Panc1 (cell line): ENCODE data around the gene CPT1B. TPM values are rescaled to one million over a fixed set of nuclear protein-coding genes. Genes with fewer than 3 reads are reported as not detected.

Experiments
- ATAC-seq: fragments of 200-7000 bp; cut with Tn5 transposase; 2 replicates; pipeline ENCODE4 v1.9.1; 2020; ENCODE audit warnings: mild to moderate bottlenecking, moderate library complexity
- BruUV-seq: library from RNA; stranded (reverse); fragments of 400-500 nt; replicated peaks from 2 replicates; lab custom pipeline; 2021; lab: Mats Ljungman, UMichigan
- CTCF ChIA-PET: fragments of 300-600 bp; sonication (Branson Sonifier 250); formaldehyde crosslinking; loops from one replicate; lab custom pipeline; 2022; ENCODE audit warnings: antibody characterized with exemption; lab: Charles Lee
- POLR2A ChIA-PET: fragments of 300-600 bp; sonication (Branson Sonifier 250); formaldehyde crosslinking; loops from one replicate; lab custom pipeline; 2022; ENCODE audit warnings: antibody characterized with exemption; lab: Charles Lee
- DNase-seq: peaks from one replicate; pipeline ENCODE4 v3.0.0-alpha.2; 2010; ENCODE audit warnings: low read depth, low spot score
- H3K27ac ChIP-seq: 2 replicates; pipeline ENCODE4 v1.5.1; 2011; ENCODE audit warnings: mild to moderate bottlenecking, low read length, inconsistent platforms
- H3K27me3 ChIP-seq: fragments of 200-500 bp; sonication (Bioruptor generic); 2 replicates; pipeline ENCODE4 v1.6.0; 2014; ENCODE audit warnings: low read length, inconsistent platforms; ENCODE audit not compliant: control insufficient read depth, insufficient read depth
- H3K36me3 ChIP-seq: fragments of 200-500 bp; sonication (Bioruptor generic); 2 replicates; pipeline ENCODE4 v1.5.1; 2014; ENCODE audit warnings: inconsistent platforms, mild to moderate bottlenecking, low read length, moderate library complexity; ENCODE audit not compliant: control insufficient read depth, insufficient read depth
- H3K4me1 ChIP-seq: 2 replicates; pipeline ENCODE4 v1.5.1; 2011; ENCODE audit warnings: inconsistent platforms, mild to moderate bottlenecking, low read length, moderate library complexity; ENCODE audit not compliant: control insufficient read depth, insufficient read depth
- H3K4me3 ChIP-seq, 2 experiments: 2 replicates each; pipeline ENCODE4 v1.5.1; 2011 to 2012; ENCODE audit warnings: low read depth in 2 of 2, low read length in 2 of 2, mild to moderate bottlenecking in 2 of 2, inconsistent platforms in 1 of 2, moderate library complexity in 1 of 2
- H3K9me3 ChIP-seq: fragments of 200-500 bp; sonication (Bioruptor generic); 2 replicates; pipeline ENCODE4 v1.5.1; 2014; ENCODE audit warnings: low read depth, mild to moderate bottlenecking, inconsistent platforms, low read length, moderate library complexity; ENCODE audit not compliant: control insufficient read depth, insufficient read depth
- CTCF ChIP-seq: fragments of 450-650 bp; IDR thresholded peaks from 2 replicates; pipeline ENCODE4 v1.5.1; 2017; ENCODE audit warnings: mild to moderate bottlenecking
- POLR2AphosphoS5 ChIP-seq: IDR thresholded peaks from 2 replicates; pipeline ENCODE4 v1.6.1; 2012; ENCODE audit warnings: mild to moderate bottlenecking, low read depth, low read length, moderate library complexity
- SIN3A ChIP-seq: IDR thresholded peaks from 2 replicates; pipeline ENCODE4 v1.6.1; 2012; ENCODE audit warnings: low read depth, mild to moderate bottlenecking, low read length, moderate library complexity, borderline replicate concordance; ENCODE audit not compliant: insufficient read depth
- TCF7L2 ChIP-seq: IDR thresholded peaks from 2 replicates; pipeline ENCODE4 v1.6.1; 2011; ENCODE audit warnings: mild to moderate bottlenecking, low read depth, low read length, inconsistent platforms
- in situ Hi-C: cut with HindIII; loops from 2 replicates; pipeline ENCODE4 v1.10.0; 2016; ENCODE audit warnings: low sequenced_read_pairs, low pct_unique_long_range_greater_than_20kb
- intact Hi-C: fragments of 100-400 bp; cut with micrococcal nuclease; formaldehyde crosslinking; loops from one replicate; pipeline ENCODE4 v1.10.0; 2022; ENCODE audit not compliant: unreplicated experiment
- total RNA-seq: library from RNA; stranded (reverse); gene quantifications from one replicate; pipeline ENCODE4 v1.2.1, GENCODE V29; 2021; ENCODE audit not compliant: unreplicated experiment
- TF ChIP-seq, protein P1 (sequence below), 2 experiments: IDR thresholded peaks; 2 replicates each; pipeline ENCODE4 v1.6.1; 2011 to 2012; ENCODE audit warnings: low read depth in 2 of 2, control low read depth in 1 of 2, low read length in 1 of 2, mild to moderate bottlenecking in 1 of 2, moderate library complexity in 1 of 2; ENCODE audit not compliant: insufficient read depth in 1 of 2

Gene CPT1B
- total RNA-seq, 1 experiment from 2014 or later = 18.4 TPM

GRCh38 chr22:50587407-50587806, 9.2 kb upstream of the CPT1B start:
- no peaks in the 10 kb centered on the region for H3K4me1 ChIP-seq
- H3K4me3 ChIP-seq = no peak overlapping the region
- no peaks in the 10 kb centered on the region for H3K27me3 ChIP-seq
- DNase-seq (no peak), ATAC-seq (no peak)
- H3K9me3 ChIP-seq = no peaks in the 10 kb centered on the region
- TF ChIP-seq SIN3A = no peak
- no peak for TF ChIP-seq POLR2AphosphoS5
- TF ChIP-seq TCF7L2 = no peak
- TF ChIP-seq CTCF = no peak
- TF ChIP-seq, protein P1, sequence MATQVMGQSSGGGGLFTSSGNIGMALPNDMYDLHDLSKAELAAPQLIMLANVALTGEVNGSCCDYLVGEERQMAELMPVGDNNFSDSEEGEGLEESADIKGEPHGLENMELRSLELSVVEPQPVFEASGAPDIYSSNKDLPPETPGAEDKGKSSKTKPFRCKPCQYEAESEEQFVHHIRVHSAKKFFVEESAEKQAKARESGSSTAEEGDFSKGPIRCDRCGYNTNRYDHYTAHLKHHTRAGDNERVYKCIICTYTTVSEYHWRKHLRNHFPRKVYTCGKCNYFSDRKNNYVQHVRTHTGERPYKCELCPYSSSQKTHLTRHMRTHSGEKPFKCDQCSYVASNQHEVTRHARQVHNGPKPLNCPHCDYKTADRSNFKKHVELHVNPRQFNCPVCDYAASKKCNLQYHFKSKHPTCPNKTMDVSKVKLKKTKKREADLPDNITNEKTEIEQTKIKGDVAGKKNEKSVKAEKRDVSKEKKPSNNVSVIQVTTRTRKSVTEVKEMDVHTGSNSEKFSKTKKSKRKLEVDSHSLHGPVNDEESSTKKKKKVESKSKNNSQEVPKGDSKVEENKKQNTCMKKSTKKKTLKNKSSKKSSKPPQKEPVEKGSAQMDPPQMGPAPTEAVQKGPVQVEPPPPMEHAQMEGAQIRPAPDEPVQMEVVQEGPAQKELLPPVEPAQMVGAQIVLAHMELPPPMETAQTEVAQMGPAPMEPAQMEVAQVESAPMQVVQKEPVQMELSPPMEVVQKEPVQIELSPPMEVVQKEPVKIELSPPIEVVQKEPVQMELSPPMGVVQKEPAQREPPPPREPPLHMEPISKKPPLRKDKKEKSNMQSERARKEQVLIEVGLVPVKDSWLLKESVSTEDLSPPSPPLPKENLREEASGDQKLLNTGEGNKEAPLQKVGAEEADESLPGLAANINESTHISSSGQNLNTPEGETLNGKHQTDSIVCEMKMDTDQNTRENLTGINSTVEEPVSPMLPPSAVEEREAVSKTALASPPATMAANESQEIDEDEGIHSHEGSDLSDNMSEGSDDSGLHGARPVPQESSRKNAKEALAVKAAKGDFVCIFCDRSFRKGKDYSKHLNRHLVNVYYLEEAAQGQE (IDR thresholded peaks at IDR 0.05; ENCODE audit: insufficient read depth in 1 of 2, low read depth in 2 of 2, low read length in 1 of 2) = no peak
- no peaks in the 10 kb centered on the region for H3K36me3 ChIP-seq
- ChIA-PET POLR2A (no interaction called here), CTCF (interaction anchor here (1.1 kb wide), 1 partner anchor 32 kb away, joined by 6 read pairs; no protein-coding TSS in a partner anchor)
- in situ Hi-C loops (no loop called here), intact Hi-C loops (no loop called here)
- no TSS peak for BruUV-seq
- no peak overlapping the region for H3K27ac ChIP-seq

GRCh38 chr22:50586416-50586815, 8.2 kb upstream of the CPT1B start:
- in situ Hi-C loops = no loop called here
- BruUV-seq = no TSS peak
- ChIA-PET POLR2A (no interaction called here), CTCF (no interaction called here)
- DNase-seq = no peak
- intact Hi-C loops = no loop called here
- no peak for TF ChIP-seq CTCF
- no peak for TF ChIP-seq TCF7L2
- TF ChIP-seq SIN3A = no peak
- TF ChIP-seq POLR2AphosphoS5 = no peak
- TF ChIP-seq, protein P1 (IDR thresholded peaks at IDR 0.05; ENCODE audit: insufficient read depth in 1 of 2, low read depth in 2 of 2, low read length in 1 of 2) = no peak
- Histone ChIP-seq H3K27me3 (no peaks in the 10 kb centered on the region), H3K27ac (no peak overlapping the region), H3K4me3 (no peak overlapping the region), H3K4me1 (no peaks in the 10 kb centered on the region), H3K9me3 (no peaks in the 10 kb centered on the region), H3K36me3 (no peaks in the 10 kb centered on the region)
- ATAC-seq = no peak
